Endothelial cell of umbilical vein (primary cell): ENCODE data around the gene FAS. TPM values are rescaled to one million over a fixed set of nuclear protein-coding genes. Genes with fewer than 3 reads are reported as not detected.

Experiments used
- BruUV-seq: library from RNA; stranded (reverse); fragments of 400-500 nt; replicated peaks from 2 replicates; lab custom pipeline; 2021; lab: Mats Ljungman, UMichigan
- CTCF ChIA-PET: fragments of 300-600, 350-600 bp; sonication (Branson Sonifier 250); formaldehyde crosslinking; loops from one replicate; lab custom pipeline; 2021; ENCODE audit warnings: antibody characterized with exemption, inconsistent platforms; lab: Charles Lee
- POLR2A ChIA-PET: fragments of 300-600, 350-600 bp; sonication (Branson Sonifier 250); formaldehyde crosslinking; loops from one replicate; lab custom pipeline; 2021; ENCODE audit warnings: antibody characterized with exemption, inconsistent platforms; lab: Charles Lee
- DNase-seq: peaks from one replicate; pipeline ENCODE4 v3.0.0-alpha.2; 2011; ENCODE audit warnings: low read depth, low spot score
- FAIRE-seq: peaks from 2 replicates; lab custom pipeline; 2011; peaks lifted over from hg19 to GRCh38; lab: Jason Lieb, UNC
- H2AFZ ChIP-seq: 2 replicates; pipeline ENCODE4 v1.6.0; 2012; ENCODE audit warnings: low read depth, low read length, control low read depth, inconsistent platforms
- H3K27ac ChIP-seq: 2 replicates; pipeline ENCODE4 v1.5.1; 2011; ENCODE audit warnings: low read depth, mild to moderate bottlenecking, control low read depth, low read length, moderate library complexity; ENCODE audit not compliant: insufficient read depth
- H3K27me3 ChIP-seq, 2 experiments: 2 replicates each; pipeline versions ENCODE4 v1.6.0 to v1.6.1; 2011; ENCODE audit warnings: low read length in 2 of 2, mixed read lengths in 1 of 2; ENCODE audit not compliant: control insufficient read depth in 2 of 2, insufficient read depth in 2 of 2
- H3K36me3 ChIP-seq, 2 experiments: 2 replicates in 1 of 2; 3 replicates in 1 of 2; pipeline ENCODE4 v1.5.1; 2011; ENCODE audit warnings: low read length in 2 of 2, mild to moderate bottlenecking in 1 of 2, moderate library complexity in 1 of 2; ENCODE audit not compliant: control insufficient read depth in 2 of 2, insufficient read depth in 2 of 2; ENCODE audit errors: extremely low read depth in 1 of 2
- H3K4me1 ChIP-seq: 3 replicates; pipeline ENCODE4 v1.5.1; 2011; ENCODE audit warnings: mild to moderate bottlenecking, low read length; ENCODE audit not compliant: control insufficient read depth, insufficient read depth; ENCODE audit errors: extremely low read depth
- H3K4me2 ChIP-seq: 2 replicates; pipeline ENCODE4 v1.6.1; 2011; ENCODE audit warnings: low read length, control low read depth, mixed read lengths; ENCODE audit not compliant: insufficient read depth
- H3K4me3 ChIP-seq, 3 experiments: fragments of 200-600 bp in 1 of 3; sonication (generic), shearing (Covaris generic) in 1 of 3; replicated peaks in 1 of 3; 2 replicates each; pipeline ENCODE4 v1.5.1; 2011 to 2016; ENCODE audit warnings: control low read depth in 3 of 3, low read length in 3 of 3, mild to moderate bottlenecking in 2 of 3, inconsistent platforms in 1 of 3, low read depth in 1 of 3, moderate library complexity in 1 of 3; ENCODE audit not compliant: insufficient read depth in 1 of 3
- H3K79me2 ChIP-seq: 2 replicates; pipeline ENCODE4 v1.6.0; 2012; ENCODE audit warnings: low read length, inconsistent platforms; ENCODE audit not compliant: control insufficient read depth, insufficient read depth
- H3K9ac ChIP-seq: replicated peaks from 2 replicates; pipeline ENCODE3; 2011; ENCODE audit warnings: low read length, control low read depth; ENCODE audit not compliant: insufficient read depth; ENCODE audit errors: extremely low read depth
- H3K9me1 ChIP-seq: replicated peaks from 3 replicates; pipeline ENCODE4 v1.6.0; 2011; ENCODE audit warnings: mild to moderate bottlenecking, low read length; ENCODE audit not compliant: control insufficient read depth, insufficient read depth; ENCODE audit errors: extremely low read depth
- H3K9me3 ChIP-seq: replicated peaks from 2 replicates; pipeline ENCODE4 v1.5.1; 2012; ENCODE audit warnings: low read length, inconsistent platforms; ENCODE audit not compliant: control insufficient read depth, insufficient read depth
- H4K20me1 ChIP-seq: replicated peaks from 2 replicates; pipeline ENCODE3; 2011; ENCODE audit warnings: mild to moderate bottlenecking, low read length; ENCODE audit not compliant: control insufficient read depth, insufficient read depth; ENCODE audit errors: extremely low read depth
- EZH2 ChIP-seq: IDR thresholded peaks from 2 replicates; pipeline ENCODE4 v1.6.1; 2012; ENCODE audit warnings: borderline replicate concordance, low read depth, mild to moderate bottlenecking, moderate library complexity, low read length, inconsistent platforms; ENCODE audit not compliant: severe bottlenecking
- FOS ChIP-seq: IDR thresholded peaks from 2 replicates; pipeline ENCODE4 v1.6.1; 2011; ENCODE audit warnings: mild to moderate bottlenecking, low read length, moderate library complexity, borderline replicate concordance; ENCODE audit not compliant: insufficient read depth
- GATA2 ChIP-seq: IDR thresholded peaks from 2 replicates; pipeline ENCODE4 v1.7.0; 2011; ENCODE audit warnings: low read depth, mild to moderate bottlenecking, moderate library complexity, mixed read lengths, low read length; ENCODE audit not compliant: insufficient read length, insufficient read depth
- JUN ChIP-seq: IDR thresholded peaks from 2 replicates; pipeline ENCODE4 v1.6.1; 2011; ENCODE audit warnings: borderline replicate concordance, low read depth; ENCODE audit not compliant: insufficient read length, insufficient read depth
- MYC ChIP-seq: IDR thresholded peaks from one replicate; pipeline ENCODE4 v1.6.1; 2011; ENCODE audit warnings: mild to moderate bottlenecking, low read depth, low read length
- POLR2A ChIP-seq: IDR thresholded peaks from 2 replicates; pipeline ENCODE4 v1.6.1; 2012; ENCODE audit warnings: low read depth, mild to moderate bottlenecking, control low read depth, low read length
- POLR2AphosphoS5 ChIP-seq: IDR thresholded peaks from 2 replicates; pipeline ENCODE4 v1.6.1; 2012; ENCODE audit warnings: low read depth, mild to moderate bottlenecking, control low read depth, low read length, moderate library complexity; ENCODE audit not compliant: insufficient read depth
- dilution Hi-C: fragments of 300-500 bp; cut with MboI; formaldehyde crosslinking; loops from one replicate; pipeline ENCODE4 v1.15.0; 2019; ENCODE audit warnings: low sequenced_read_pairs; ENCODE audit not compliant: extremely low pct_ligation_motif_present
- intact Hi-C: fragments of 100-400 bp; cut with micrococcal nuclease; formaldehyde crosslinking; loops from one replicate; pipeline ENCODE4 v1.10.0; 2022
- polyA plus RNA-seq, 4 experiments: library from polyadenylated mRNA; depleted of rRNA in 3 of 4; stranded (reverse) in 3 of 4; unstranded in 1 of 4; fragments of >200 nt; gene quantifications; 2 replicates each; pipeline versions ENCODE4 v1.2.1 to v1.2.3, GENCODE V29; 2011 to 2012; ENCODE audit warnings: missing spikeins in 1 of 4
- total RNA-seq: library from RNA; stranded (reverse); gene quantifications from 2 replicates; pipeline ENCODE4 v1.2.3, GENCODE V29; 2021
- TF ChIP-seq, protein P1 (sequence below): IDR thresholded peaks from 2 replicates; pipeline ENCODE4 v1.6.1; 2011; ENCODE audit not compliant: insufficient read depth, insufficient read length
- TF ChIP-seq, protein P2 (sequence below), 2 donors: IDR thresholded peaks; 1 replicate in 1 of 2; 2 replicates in 1 of 2; pipeline ENCODE4 v1.5.1; 2011; ENCODE audit warnings: low read length in 2 of 2, mild to moderate bottlenecking in 2 of 2, moderate library complexity in 2 of 2, control low read depth in 1 of 2, inconsistent platforms in 1 of 2, low read depth in 1 of 2; ENCODE audit not compliant: insufficient read depth in 1 of 2; ENCODE audit errors: extremely low read depth in 1 of 2

The FAS gene
- total and polyA plus RNA-seq, 2 donors (not counting 3 experiments of a cell fraction or from before 2014, with no cell fraction given): 2.0 to 6.1 TPM

DNA sequence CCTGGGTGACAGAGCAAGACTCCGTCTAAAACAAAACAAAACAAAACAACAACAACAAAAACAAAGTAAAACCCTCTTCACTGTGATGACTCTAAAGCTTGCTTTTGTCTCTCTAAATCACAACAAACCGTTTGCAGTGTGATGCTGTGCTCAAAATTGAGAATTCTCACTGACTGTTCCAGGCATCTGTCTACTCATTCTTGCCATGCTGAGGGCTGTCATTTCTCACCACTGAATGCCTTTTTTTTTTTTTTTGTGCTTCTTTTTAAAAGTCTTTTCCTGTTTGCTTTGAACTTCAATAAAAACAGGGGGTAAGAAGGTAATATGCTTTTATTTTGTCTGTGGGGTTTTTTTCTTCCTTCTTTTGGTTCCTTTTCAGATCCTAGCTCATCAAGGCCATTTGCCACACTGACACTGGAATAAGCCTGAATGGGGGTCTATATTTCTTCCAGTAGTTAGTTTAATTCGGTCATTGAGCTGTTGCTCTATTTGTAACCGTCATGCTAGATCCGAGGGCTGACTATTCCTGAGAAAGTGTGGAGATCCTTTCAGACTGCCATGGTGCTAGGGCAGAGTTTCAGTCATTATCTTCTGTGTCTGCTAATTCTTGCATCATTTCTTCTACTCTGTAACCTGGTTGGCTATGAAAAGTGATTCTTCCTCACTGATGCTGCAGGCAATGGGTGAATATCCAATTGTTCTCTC lies 10.6 kb downstream of the FAS start:
- POLR2A ChIA-PET: interaction anchor here (0.7 to 0.9 kb wide), 2 partner anchors 10 to 11 kb away, joined by 3 read pairs; no protein-coding TSS in a partner anchor
- no peak for TF ChIP-seq POLR2A
- TF ChIP-seq, protein P1, sequence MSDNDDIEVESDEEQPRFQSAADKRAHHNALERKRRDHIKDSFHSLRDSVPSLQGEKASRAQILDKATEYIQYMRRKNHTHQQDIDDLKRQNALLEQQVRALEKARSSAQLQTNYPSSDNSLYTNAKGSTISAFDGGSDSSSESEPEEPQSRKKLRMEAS: no peak
- TF ChIP-seq JUN: no peak
- TF ChIP-seq POLR2AphosphoS5: no peak
- TF ChIP-seq GATA2: no peak
- TF ChIP-seq FOS: no peak
- TF ChIP-seq MYC: no peak
- TF ChIP-seq, protein P2, sequence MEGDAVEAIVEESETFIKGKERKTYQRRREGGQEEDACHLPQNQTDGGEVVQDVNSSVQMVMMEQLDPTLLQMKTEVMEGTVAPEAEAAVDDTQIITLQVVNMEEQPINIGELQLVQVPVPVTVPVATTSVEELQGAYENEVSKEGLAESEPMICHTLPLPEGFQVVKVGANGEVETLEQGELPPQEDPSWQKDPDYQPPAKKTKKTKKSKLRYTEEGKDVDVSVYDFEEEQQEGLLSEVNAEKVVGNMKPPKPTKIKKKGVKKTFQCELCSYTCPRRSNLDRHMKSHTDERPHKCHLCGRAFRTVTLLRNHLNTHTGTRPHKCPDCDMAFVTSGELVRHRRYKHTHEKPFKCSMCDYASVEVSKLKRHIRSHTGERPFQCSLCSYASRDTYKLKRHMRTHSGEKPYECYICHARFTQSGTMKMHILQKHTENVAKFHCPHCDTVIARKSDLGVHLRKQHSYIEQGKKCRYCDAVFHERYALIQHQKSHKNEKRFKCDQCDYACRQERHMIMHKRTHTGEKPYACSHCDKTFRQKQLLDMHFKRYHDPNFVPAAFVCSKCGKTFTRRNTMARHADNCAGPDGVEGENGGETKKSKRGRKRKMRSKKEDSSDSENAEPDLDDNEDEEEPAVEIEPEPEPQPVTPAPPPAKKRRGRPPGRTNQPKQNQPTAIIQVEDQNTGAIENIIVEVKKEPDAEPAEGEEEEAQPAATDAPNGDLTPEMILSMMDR (IDR thresholded peaks at IDR 0.05; ENCODE audit: extremely low read depth in 1 of 2, insufficient read depth in 1 of 2, low read depth in 1 of 2, low read length in 2 of 2): no peak
- TF ChIP-seq EZH2: no peak
- BruUV-seq: no TSS peak
- Histone ChIP-seq H3K4me1 (peaks cover 14% of the 10 kb centered on the region), H3K27me3 (peaks cover 0 to 8% of the 10 kb centered on the region in 2 experiments), H3K9ac (no peak overlapping the region), H3K4me3 (no peak overlapping the region), H4K20me1 (no peaks in the 10 kb centered on the region), H3K9me3 (no peaks in the 10 kb centered on the region), H3K27ac (no peak overlapping the region), H3K4me2 (no peak overlapping the region), H3K79me2 (no peaks in the 10 kb centered on the region), H3K9me1 (no peaks in the 10 kb centered on the region), H3K36me3 (no peaks in the 10 kb centered on the region), H2AFZ (no peak overlapping the region)
- FAIRE-seq (no peak), DNase-seq (no peak)
- dilution Hi-C loops (no loop called here), intact Hi-C loops (no loop called here)
- CTCF ChIA-PET: interaction anchor here (0.8 to 2.3 kb wide), 3 partner anchors 9 to 69 kb away, joined by 3 to 8 read pairs (median 3); no protein-coding TSS in a partner anchor
